Inflammatory macrophage treated with lipopolysaccharide for 1 hour (primary cell): ENCODE results near the gene CPOX.
"Not testable (repeated sequence)": the region's sequence is repeated elsewhere in the genome, so short reads cannot be mapped to it uniquely, and the experiment has no call there.

Source experiments
- DNase-seq, 2 donors: peaks; one replicate each; pipeline ENCODE4 v3.0.0-alpha.2; 2020 to 2022

Gene CPOX

GRCh38 chr3:98561727-98562521, 31.5 kb downstream of the CPOX start:
- no peak for DNase-seq

DNA sequence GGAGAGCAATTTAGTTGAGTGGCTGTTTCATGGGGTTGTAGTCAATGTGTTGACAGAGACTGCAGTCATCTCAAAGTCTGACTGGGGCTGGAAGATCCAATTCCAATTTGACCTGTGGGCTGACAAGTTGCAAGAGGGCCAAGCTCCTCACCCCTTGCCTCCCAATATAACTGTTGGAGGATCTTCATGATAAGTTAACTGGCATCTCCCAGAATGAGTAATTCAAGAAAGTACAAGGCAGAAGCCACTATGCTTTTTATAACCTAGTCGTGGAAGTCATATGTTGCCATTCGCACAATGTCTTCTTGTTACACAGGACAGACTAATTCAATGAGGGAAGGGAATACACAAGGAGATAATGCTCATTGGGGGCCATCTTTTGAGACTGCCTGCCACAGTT, 32.5 kb downstream of the CPOX start:
- DNase-seq = peak; percentile 14 to 70

GRCh38 chr3:98559769-98560168, 33.6 kb downstream of the CPOX start:
- not testable (repeated sequence) for DNase-seq

GRCh38 chr3:98558100-98558827, 35.1 kb downstream of the CPOX start:
- no peak for DNase-seq

DNA sequence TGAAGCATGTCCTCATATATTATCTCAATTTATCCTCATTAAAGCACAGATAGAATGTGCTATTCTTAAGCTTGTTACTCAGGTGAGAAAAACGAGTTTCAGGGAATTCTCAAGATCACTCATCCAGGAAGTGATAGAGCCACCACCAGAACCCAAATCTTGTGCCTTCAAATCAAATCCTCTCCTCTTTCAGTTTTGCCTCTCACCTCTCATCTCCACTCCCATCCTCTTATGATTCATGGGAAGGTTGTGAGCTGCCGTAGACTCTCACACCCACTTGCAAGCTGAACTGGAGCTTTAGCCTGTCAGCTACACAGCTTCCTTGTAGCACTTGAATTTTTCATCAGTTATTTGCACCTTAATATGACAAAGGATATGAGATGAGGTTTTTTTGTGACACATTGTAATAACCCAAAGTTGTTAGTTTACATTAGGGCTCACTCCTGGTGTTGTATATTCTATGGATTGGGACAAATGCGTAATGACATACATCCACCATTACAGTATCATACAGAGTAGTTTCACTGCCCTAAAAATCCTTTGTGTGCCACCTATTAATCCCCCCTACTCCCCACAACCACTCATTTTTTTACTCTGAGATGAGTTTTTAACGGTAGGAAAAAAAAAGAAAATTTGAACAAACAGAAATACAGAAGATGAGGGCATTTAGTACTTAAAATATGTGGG, 35.9 kb downstream of the CPOX start:
- no peak for DNase-seq

- no peak for DNase-seq
Observed at GRCh38 chr3:98556164-98557130, 37.0 kb downstream of the CPOX start.

- no peak for DNase-seq
Observed at GRCh38 chr3:98555025-98555379, 38.4 kb downstream of the CPOX start.

GRCh38 chr3:98554580-98554979, 38.8 kb downstream of the CPOX start:
- DNase-seq = no peak

- DNase-seq = peak; percentile 39 to 62
Observed at GRCh38 chr3:98553753-98554152, 39.7 kb downstream of the CPOX start.

DNA sequence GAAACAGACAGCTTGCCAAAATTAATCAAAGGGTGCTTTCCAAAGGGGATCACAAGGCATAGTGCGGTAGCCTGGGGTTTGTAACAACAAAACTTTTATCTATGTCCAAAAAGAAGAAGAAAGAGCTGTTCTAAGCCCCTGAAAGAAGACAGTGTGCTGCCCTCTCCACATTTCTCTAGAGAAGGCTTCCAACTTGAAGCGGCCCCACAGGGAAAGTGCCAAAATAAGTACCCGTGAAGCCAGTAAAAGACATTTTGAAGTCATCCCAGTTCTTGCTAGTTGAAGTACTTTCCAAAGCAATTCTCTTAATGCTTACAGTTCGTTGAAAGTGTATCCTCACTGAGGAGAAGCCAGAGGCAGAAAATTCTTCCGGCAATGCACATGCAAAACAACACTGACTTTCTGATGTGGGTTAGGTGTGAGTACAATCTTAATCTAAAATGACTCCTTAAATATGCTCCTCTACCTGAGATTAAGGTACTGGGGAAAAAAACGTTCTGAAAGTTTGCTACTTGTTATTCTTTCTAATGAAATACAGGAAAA, 40.3 kb downstream of the CPOX start:
- DNase-seq = no peak

- DNase-seq = no peak
Observed at GRCh38 chr3:98552232-98553020, 41.0 kb downstream of the CPOX start.

- no peak for DNase-seq
Observed at GRCh38 chr3:98551754-98552153, 41.7 kb downstream of the CPOX start.

GRCh38 chr3:98551236-98551635, 42.2 kb downstream of the CPOX start:
- no peak for DNase-seq

DNA sequence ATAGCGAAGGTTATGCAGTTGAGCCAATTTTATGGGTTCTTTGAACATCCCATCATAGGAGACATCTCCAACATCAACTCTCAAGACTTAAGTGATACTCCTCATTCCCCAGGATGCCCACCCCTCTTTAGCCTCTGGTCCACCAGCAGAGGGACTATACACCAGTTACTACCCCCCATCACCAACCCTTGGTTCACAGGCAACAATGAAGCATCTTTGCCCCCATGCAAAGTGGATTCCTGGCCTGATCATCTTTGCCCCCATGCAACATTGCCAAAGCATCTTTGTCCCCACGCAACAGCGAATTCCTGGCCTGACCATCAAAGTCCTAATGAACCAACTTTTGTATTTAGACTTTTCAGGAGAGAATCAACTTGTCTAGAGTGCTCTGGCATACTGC, 42.6 kb downstream of the CPOX start:
- DNase-seq = no peak

GRCh38 chr3:98548544-98548943, 44.9 kb downstream of the CPOX start:
- no peak for DNase-seq

DNA sequence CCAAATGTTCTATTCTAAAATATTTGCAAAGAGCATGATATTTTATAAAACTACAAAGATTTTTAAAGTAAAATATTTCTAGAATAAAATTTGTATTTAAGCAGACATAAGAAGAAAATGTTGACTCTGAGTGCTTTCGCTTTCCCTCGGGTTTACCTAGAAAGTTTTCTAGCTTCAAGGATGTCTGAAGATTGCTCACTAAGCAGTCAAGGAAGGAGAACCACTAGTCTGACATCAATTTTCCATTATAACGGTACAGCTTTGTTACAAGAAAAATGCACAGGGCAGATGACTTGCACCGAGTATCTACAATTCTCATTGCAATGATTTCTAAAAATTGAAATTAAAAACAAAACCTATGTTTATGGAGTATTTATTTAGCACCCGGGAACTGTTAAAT, 47.5 kb downstream of the CPOX start:
- DNase-seq = no peak

DNA sequence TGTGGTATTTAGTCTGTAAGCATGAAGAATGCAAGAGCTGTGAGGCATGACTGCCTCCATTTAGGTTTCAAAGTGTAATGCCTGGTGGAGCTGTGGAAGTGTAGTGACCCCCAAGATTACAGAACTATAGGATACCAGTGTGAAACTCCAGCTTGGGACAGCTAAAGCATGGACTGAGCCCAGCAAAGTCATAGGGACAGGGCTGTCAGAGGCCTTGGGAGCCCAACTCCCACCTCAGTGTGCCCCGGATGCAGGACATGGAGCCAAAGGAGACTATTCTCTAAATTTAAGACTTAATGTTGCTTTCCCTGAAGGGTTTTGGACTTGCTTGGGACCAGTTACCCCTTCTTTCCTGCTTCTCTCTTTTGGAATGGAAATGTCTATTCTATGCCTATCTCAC, 50.8 kb downstream of the CPOX start:
- no peak for DNase-seq

DNA sequence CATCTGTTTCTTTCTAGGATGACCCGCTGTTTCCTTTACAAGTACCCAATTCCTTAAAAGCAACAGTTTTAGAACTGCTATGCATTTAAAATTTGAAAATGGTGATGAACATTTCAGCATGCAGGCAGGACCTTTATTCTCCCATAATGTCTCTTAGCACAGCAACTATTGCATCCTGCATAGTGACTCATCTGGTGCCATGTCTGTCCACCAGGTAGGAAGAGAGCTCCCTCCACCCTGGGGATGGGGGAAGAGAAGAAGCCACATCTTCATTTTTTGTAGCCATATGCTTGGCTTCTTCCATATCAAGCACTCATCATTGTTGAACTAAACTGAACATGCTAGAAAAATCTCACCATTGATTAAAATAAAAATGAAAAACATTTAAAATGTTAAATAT, 51.7 kb downstream of the CPOX start:
- DNase-seq = no peak

DNA sequence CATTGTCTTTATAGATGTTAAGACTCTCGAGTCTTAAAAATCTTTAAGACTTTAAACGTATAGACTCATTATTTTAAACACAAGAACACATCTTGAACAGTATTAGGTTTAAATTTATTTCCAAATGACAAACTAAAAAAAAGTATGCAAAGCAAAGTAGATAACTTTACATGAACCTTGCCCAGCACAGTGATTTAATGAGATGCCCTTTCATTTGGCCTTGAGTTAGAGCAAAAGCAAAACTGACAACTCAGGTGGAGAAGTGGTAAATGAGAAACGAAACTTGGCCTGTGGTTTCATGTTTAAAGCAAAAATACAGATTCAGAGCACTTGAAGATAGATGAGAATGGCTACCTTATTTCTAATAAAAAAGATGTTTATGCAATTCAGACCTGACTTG, 53.1 kb downstream of the CPOX start:
- no peak for DNase-seq

GRCh38 chr3:98536456-98537017, 56.9 kb downstream of the CPOX start:
- no peak for DNase-seq

DNA sequence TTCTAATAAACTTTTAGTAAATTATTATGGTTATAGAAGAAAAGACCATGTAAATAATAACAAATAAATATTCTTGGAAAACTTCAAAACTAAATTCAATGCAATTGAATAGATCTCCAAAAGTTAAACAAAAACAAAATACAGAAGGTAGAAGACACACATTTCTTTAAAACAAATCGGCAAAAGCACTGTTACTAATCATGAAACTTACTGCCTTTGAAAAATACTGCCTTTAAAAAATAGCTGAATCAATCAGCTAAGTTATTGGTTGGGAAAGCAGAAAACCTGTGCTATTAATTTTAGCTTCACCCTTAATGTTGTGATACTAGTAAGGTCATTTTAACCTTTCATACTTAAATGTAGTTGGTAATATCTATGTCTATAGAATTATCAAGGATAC, 58.7 kb downstream of the CPOX start:
- DNase-seq = no peak
